HG02884 (cell line): Measurements from ENCODE around the gene SPEM3.

ENCODE experiments used
- ATAC-seq: cut with Tn5 transposase; IDR thresholded peaks from one replicate; pipeline ENCODE4 v1.9.1; 2021; ENCODE audit warnings: mild to moderate bottlenecking, moderate library complexity; ENCODE audit not compliant: unreplicated experiment

SPEM3 gene

DNA sequence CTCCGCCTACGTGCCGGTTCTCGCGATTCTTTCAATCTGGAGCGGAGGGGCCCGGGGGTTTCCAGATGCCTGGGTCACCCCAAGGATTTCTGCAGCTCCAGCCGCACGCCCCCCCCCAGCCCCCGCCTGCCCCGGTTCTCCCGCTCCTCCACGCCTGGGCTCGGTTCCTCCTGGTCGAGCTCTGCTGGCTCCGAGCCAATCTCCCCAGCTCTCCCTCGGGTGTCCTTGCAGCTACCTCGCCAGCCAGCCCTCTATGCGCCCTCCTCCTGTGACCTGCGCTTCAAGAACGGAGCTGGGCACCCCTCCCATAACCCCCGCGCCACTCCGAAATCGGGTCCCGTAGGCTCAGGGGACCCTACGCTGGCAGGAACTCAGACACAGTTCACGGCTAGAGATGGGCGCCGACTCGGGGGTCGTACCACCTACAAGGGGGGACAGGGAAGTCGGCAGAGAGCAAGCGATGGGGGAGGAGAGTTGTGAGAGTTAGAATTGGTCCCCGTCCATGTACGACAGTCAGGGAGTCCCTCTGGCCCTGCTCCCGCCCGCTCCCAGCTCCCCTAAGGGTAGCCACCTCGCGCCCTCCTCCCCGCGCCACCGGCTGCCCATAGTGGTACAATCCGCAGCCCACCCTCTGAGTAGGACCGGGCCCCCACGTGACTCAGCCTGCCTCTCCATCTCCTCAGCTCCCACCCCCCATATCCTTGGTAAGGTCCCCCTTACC, 11.6 kb downstream of the SPEM3 start:
- ATAC-seq = no peak

DNA sequence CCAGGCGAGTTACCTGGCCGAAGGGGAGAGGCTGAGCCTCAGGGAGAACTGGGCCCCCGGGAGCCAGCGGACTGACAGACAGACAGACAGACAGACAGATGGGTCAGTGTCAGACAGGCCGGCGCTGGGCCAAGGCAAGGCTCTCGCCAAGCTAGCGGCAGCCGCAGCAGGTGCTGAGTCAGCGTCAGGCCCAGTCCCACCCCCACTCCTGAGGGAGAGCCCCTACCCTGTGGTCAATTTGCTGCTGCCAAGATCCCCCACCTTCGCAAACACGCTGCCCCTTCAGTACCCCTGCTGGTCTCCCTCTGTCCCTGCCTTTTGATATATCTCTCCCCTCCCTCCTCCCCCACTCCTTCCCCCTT, 12.2 kb downstream of the SPEM3 start:
- no peak for ATAC-seq

DNA sequence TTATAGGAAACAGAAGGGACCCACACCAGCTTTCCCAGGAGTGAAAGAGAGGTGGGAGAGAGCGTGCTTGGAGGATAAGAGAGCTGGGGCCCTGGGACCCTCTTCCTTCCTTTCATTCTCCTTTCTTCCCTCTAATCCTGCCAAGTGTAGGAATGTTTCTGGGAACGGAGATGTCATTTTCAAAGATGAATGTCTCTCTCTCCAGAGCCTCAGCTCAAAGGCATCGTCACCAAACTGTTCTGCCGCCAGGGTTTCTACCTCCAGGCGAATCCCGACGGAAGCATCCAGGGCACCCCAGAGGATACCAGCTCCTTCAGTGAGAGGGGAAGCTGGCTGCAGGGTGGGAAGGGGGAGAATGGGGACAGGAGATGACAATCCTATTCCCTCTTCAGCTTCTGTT, 12.6 kb downstream of the SPEM3 start:
- ATAC-seq = no peak

DNA sequence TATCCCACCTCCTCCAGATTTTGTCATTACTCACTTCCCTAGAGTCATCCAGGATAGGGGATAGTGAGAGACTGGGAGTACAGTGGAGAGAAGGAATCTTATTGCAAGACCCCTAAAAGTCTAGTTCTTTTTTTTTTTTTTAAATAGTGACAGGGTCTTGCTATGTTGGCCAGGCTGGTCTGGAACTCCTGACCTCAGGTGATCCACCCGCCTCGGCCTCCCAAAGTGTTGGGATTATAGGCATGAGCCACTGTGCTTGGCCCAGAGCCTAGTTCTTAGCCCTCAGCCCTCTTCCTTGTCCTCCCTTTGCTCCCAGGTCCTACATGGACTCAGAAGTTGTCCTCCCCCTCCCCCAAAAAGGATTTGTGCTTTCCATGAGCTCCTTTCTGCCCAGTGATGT, 13.5 kb downstream of the SPEM3 start:
- ATAC-seq = no peak

DNA sequence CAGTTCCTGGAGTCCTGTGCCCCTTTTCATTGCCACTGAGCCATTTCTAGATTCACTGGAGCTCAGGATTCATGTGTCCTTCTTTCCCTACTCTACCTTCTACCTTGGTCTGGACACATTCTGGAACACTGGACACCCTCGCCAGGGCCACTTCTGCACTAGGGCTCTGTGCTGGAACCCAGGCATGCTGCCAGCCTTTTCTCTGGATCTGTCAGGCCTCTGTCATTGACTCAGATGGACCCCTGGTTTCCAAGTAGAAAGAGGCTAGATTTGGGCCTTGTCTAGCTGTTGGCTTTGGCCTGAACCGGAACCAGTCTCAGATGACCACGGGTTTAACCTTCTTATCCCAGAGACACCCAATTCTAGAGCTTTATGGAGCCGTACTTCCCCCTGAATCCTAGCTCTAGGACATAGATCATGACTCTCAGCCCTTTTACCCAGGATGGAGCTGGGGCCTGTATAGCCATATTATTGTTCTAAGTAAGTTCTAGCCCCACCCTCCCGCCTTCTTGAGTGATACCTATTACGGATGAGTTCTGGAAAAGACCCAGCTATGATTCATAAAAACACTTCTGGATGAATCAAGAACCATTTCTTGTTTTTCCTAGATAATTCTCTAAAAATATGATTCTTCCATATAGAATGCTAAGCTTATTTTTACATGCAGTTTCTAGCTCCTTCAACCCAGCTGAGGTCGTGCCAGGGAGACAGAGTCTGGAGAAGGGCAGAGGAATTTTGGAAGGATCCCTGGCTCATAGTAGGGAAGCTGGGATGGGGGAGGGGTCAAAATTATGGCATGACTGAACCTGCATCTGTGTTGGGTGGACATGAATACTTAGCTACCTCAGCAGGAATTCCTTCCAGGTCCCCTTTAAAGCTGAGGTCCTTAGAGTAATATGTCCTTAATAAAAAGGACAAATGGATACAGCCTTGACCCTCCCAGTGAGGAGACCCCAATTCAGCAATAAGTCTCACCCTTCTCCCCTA, 15.1 kb downstream of the SPEM3 start:
- ATAC-seq = no peak

DNA sequence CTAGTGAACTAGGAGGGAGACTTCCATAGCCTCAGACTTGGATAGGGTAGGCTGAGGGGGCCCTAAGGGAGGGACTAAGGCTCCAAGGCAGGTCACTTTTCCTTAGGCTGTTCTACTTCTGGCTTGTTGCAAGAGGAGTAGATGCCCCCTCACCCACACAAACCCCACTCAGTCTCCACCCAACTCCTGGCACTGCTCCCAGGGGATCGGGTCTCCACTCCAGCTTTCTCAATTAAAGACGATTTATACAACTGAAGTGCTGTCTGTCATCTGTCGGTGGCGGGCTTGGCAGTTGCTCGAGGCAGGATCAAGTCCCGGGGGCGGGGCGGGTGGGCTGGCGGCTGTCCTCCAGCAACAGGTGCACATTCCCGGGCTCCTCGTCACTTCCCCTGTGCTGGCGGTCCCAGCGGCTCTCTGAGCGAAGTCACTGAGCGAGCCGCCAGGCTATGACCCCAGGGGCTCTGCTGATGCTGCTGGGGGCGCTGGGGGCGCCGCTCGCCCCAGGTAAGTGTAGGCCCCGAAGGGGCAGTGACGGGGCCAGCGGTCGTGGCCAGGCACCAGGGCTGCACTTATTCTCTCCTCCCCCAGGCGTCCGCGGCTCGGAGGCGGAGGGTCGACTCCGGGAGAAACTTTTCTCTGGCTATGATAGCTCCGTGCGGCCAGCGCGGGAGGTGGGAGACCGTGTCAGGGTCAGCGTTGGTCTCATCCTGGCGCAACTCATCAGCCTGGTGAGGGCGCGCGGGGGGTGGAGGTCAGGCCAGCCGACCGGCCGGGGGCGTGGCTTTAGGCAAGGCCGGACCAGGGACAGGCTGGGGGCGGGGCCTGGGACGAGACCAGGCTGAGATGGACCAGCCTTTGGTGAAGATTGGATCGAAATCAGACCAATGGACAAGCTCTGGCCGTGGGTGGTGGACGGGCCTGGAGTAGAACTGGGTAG, 16.3 kb downstream of the SPEM3 start, which contains the start of gene CHRNB1:
Gene CHRNB1 (plus strand): TSS at position 380 of the 937 bp plus-strand sequence. CDS start 67 bp downstream, at position 447.
- no peak for ATAC-seq

DNA sequence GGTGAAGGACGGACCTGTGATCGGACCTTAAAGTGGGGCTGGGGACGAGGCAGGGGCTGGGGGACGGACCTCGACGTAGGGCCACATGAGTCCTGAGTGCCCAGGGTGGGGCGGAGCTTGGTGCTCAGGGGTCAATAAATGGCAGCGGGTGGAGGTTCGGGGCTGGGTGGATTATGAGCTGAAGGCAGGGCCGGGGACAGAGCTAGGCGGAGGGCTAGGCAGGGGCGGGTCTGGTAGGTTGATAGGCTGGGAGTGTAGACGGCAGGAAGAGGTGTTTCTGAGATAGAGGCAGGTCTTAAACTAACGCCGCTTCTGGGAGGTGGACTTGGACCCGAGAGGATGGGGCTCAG, 16.9 kb downstream of the SPEM3 start:
- ATAC-seq = no peak

DNA sequence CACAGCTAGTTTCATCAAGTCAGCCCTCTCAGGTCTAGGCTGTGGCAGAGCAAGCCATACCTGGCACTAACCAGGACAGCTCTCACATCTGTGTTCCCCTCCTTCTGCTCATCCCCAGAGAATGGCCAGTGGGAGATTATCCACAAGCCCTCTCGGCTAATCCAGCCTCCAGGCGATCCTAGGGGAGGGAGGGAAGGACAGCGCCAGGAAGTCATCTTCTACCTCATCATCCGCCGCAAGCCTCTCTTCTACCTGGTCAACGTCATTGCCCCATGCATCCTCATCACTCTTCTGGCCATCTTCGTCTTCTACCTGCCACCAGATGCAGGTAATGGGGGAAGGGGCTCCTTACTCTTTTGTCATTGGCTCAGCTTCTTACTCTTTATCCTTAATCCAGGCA, 19.8 kb downstream of the SPEM3 start:
- no peak for ATAC-seq

DNA sequence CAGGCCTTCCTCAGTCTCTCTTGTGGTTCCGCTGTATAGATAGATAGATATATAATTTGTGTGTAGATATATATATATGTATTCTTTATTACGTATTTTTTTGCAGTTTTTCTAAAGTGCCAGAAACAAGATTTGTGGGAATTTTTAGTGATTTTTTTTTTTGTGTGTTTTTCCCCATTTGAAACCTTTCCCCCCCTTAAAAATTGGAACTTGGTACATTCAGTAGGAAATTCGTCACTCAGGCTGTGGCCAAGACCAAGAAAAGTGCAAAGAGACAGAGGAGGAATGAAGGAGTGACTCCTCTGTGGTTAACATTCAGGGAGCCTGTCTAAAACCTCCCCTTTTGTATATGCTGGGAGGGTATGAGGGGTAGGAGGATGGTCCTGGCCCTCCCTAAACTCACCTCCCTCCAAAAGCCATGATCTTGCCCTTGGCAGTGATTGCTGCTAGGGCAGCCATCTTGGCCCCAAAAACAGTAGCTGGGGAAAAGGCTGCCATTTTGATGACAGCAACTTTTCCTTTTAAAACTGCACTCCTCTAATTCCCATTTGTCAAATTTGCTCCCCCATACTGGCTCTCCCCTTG, 31.4 kb downstream of the SPEM3 start:
- no peak for ATAC-seq

DNA sequence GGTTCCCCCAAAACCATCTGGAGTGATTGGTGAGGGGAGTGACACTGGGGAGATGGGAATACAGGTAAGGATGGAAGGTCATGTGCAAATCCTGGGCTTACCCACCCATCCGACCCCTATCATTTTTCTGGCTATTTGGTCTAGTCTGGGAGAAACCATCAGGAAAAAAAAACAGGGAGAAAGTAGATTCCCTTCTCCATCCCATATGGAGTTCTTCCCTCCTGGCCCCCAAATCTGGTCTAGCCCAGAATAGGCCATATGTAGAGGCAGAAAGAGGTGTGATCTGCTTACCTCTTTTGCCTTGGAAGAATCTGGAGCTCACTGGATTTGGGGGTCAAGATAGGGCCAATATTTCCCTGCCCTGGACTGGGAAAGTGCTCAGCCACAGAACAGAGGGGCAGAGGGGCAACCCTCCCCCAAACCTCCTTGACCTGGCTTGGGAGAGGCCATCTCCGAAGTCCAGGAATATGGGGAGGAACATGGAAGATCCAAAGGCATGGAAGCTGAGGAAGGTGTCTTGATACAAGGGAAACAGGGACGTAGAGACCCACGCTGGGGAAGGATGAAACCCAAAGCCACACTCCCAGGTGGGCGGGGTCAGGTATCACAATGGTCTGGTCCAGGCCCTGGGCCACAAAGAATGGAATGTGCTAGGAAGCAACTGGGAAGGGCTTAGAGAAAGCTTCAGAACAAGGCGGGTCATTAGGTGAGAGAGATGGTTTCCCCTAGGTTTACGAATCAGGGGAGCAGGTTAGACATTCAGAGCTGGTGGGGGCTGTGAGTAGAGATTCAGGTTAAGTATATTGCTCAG, 32.4 kb downstream of the SPEM3 start:
- no peak for ATAC-seq

DNA sequence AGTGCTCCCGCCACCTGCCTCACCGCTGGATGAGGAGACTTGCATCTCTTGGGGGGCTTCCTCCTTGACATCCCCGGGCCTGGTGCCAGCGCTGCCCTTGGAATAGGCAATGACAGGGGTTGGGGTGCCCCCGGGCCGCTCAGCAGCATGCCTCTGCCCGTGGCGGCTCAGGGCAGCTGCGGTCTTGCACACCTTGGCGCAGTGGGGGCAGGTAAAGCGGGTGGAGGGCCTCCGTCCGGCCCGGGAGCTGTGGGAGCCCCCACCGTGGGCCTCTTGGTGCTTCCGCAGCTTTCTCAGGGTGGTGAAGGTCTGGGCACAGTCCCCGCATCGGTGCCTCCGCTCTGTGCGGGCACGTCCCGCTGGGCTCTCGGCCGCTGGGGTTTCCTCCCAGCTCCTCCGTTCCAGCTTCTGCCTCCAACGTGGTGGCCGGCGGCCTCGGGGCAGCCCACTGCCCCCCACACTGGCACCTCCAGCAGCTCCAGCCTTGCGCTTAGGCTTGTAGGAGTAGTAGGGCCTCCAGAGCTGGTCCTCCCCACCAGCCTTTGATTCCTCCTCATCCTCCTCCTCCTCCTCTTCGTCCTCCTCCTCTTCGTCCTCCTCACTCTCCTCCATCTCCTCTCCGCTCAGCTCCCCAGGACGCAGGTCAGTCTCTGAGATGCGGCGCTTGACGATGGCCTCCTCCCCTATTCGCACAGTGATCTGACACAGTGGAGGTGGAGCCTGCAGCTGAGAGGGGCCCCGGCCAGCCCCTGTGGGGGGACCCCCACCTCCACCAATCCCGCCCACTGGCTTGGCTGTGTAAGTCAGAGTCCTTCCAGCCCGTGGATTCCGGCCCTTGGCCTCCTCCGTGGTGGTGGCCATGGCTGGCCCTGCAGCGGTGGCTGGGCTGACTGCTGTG, 34.1 kb downstream of the SPEM3 start:
- ATAC-seq = no peak

- no peak for ATAC-seq
Measured at GRCh38 chr17:7463372-7463846, 34.8 kb downstream of the SPEM3 start.

DNA sequence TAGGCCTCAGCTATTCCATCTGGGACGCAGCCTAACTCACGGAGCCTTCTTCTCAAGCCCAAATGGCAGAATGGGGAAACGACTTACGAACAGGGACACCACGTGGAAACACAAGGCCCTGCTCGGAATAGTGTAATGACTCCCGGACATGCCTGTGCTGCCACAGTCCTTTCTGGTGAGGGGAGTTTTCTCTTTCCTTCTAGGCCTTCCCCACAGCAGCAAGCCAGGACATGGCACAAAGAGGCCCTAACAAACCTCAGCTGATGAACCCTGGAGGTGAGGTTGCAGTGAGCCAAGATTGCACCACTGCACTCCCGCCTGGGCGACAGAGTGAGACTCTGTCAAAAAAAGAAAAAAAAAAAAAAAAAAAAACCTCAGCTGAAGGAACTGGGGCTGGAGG, 35.4 kb downstream of the SPEM3 start:
- ATAC-seq = no peak

GRCh38 chr17:7465597-7466275, 37.1 kb downstream of the SPEM3 start:
- ATAC-seq = no peak

- ATAC-seq = no peak
Measured at GRCh38 chr17:7466318-7466638, 37.6 kb downstream of the SPEM3 start.

GRCh38 chr17:7466639-7467341, 38.1 kb downstream of the SPEM3 start:
- ATAC-seq = no peak

- ATAC-seq = no peak
Measured at GRCh38 chr17:7467498-7467897, 38.8 kb downstream of the SPEM3 start.

DNA sequence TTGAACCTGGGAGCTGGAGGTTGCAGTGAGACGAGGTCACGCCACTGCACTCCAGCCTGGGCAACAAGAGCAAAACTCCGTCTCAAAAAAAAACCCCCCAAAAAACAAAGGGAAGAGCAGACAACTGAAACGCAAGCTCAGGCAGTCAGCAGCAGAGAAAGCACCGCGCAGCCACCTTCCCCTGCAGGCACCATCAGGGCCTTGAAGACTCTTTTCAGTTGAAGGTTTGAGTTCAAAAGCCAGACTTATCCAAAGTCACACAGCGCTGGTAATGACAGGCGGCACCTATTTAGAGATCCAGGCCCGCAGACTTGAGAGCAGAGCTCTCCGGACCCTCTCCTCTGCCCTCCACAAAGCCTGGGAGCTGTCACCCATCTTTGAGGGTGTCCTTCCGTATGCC, 39.6 kb downstream of the SPEM3 start:
- no peak for ATAC-seq
